Stimulated activated CD4-positive, alpha-beta T cell treated with anti-CD3 and anti-CD28 coated beads, Interleukin-2, amount 100 ng/mL, for 4 hours (primary cell): ENCODE data around the gene MAP3K5.

Experiments
- DNase-seq: peaks from one replicate; pipeline ENCODE4 v3.0.0-alpha.2; 2020; ENCODE audit warnings: low read depth

The MAP3K5 gene

DNA sequence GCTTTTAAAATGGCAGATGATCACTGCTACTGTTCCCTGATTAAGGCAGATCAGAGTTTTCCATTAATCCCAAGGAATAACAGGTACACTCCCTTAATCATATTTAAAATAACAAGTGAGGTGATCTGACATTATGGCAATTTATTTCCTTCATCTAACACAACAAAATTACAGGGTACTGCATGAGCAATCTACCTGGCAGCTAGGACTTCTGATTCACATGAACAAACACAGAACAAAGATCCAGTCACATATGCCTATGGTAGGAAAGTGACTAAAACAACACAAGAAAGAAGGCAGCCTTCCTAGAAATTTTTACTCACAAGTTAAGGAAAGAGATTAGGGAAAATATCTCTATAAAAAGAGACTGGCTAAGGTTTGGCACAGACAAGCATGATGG lies 275.3 kb downstream of the MAP3K5 start:
- DNase-seq, result no peak

DNA sequence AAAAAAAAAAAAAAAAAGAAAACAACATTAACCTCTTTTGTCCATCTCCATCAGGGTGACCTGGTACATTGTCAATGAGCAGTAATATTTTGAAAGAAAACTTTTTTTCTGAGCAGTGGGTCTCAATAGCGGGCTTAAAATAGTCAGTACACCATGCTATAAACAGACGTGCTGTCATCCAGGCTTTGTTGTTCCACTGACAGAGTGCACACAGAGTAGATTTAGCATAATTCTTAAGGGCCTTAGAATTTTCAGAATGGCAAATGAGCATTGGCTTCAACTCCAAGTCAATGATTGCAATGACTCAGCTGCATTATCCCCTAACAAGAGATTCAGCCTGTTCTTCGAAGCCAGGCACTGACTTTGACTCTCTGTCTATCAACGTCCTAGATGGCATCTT lies 277.7 kb downstream of the MAP3K5 start:
- DNase-seq, result no peak

DNA sequence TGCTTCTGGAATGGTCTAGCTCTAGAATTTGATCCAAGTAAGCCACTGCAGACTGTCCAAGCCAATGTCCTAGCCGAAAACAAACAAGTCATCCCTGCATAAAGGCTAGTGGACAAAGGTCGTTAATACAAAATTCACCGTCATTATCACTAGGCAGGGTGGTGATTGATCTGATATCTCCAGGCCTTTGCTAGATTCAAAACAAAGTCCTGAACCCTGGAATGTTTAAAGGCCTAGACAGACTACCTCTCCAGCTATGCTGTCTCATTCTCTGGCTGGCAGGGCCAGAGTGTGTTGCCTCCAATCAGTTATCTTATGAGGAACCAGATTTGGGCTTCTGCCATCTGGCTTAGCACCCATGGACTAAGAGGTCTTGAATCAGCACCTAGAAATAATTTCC lies 280.4 kb downstream of the MAP3K5 start:
- no peak for DNase-seq

DNA sequence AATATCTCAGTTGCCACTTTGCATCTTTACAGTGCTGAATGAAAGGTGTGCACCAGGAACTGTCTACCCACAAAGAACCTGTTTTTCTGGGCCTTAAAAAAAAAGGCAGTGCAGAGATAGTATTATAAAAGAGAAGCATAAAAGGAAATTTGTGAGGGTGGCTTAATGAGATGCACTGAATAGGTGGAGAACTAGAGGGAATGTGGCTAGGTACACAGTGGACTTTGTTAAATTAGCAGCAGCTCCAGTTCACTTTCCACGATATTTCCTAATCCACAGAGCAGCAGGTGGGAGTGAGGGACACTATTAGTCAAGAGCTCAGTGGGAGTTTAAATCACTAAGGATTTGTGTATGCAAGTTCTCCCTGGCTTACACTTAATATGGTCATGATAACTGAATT lies 280.9 kb downstream of the MAP3K5 start:
- DNase-seq, result no peak

DNA sequence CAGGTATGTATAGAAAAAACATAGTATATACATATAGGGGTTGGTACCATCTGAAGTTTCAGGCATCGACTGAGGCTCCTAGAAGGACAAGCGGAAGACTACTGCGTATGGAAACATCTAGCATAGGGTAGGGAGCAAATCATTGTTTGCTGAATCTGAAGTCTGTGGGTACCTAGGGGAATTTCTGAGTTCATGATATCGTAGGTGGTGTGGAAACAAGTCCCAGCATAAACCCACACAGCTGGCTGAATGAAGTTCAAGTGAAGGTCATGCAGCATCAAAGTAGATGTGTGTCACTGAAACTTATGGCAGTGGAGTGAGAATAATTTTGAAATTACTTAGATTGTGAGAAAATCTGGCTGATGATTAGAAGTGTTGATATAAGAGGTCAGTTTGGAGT lies 281.5 kb downstream of the MAP3K5 start:
- peak; percentile 39 for DNase-seq

DNA sequence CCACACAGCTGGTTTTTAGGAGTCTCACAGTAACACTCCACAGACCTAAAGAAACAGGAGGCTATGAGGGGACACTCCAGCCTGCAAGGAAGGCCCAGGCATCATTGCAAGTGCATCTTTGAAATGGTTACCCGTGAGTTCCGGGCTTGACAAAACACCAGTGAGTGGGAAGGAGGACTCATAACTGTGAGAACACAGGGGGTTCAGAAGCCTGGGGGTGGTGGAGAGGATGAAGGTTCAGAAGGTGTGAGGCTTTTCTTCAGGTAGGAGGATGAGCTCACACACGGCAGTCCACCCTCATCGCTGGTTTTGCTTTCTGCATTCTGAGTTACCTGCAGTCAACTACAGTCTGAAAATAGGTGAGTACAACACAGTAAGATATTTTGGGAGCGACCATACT lies 282.0 kb downstream of the MAP3K5 start:
- peak; percentile 24 for DNase-seq

DNA sequence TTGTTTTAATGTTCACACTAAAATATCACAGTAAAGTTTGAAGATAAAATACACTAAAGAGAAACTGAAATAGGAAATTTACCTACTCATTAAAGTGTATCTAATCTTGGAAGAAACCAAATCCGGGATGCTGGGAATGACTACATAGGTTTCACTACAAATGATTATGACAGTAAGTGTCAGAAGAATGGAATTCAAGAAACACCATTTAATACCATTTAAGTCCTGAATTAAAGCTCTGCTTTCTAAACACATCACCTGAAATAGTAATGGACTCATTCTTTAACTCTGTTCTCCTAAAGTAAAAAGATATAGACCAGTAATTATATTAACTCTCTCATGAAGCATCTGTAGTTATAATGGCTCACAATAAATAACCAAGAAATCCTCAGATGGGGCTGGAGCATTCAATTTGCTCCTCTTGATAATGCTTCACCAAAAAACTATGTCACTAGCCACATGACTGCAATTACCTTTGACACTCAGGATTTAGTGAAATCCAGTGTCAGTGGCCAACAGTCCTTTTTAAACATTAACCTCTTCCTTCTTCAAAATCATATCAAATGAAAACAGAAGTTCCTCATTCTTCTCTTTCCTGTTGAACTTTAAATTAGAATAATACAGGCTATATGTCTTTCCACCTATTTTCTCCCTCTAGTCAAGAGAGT lies 283.4 kb downstream of the MAP3K5 start:
- no peak for DNase-seq
